ENCODE results near the gene USH1C. TPM values are rescaled to one million over a fixed set of nuclear protein-coding genes. Genes with fewer than 3 reads are reported as not detected.

Gene USH1C
- total RNA-seq, 1 donor from 2014 or later = 0.72 TPM

DNA sequence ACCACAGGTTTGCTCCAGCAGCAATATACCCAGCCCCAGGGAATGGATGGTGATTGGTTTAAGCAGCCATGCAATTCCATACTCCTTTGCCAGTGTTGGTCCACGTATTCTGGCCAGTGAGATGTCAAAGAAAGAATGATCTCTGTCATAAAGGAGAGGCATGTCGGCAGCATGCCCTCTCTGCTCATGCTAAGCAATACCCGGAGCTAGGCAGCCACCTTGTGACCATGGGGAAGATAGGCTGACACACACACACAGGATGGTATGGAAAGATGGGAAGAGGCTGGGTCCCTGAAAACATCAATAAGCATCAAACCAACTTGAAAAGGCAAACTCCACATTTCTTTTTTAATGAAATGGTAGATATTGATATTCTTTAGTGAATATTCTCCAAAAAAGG lies 72.7 kb downstream of the USH1C start:
- TF ChIP-seq, protein P1, sequence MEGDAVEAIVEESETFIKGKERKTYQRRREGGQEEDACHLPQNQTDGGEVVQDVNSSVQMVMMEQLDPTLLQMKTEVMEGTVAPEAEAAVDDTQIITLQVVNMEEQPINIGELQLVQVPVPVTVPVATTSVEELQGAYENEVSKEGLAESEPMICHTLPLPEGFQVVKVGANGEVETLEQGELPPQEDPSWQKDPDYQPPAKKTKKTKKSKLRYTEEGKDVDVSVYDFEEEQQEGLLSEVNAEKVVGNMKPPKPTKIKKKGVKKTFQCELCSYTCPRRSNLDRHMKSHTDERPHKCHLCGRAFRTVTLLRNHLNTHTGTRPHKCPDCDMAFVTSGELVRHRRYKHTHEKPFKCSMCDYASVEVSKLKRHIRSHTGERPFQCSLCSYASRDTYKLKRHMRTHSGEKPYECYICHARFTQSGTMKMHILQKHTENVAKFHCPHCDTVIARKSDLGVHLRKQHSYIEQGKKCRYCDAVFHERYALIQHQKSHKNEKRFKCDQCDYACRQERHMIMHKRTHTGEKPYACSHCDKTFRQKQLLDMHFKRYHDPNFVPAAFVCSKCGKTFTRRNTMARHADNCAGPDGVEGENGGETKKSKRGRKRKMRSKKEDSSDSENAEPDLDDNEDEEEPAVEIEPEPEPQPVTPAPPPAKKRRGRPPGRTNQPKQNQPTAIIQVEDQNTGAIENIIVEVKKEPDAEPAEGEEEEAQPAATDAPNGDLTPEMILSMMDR (IDR thresholded peaks at IDR 0.05) = no peak
- H3K9me3 Mint-ChIP-seq (ENCODE audit: low read depth) = no peaks in the 10 kb centered on the region
- H3K27ac Mint-ChIP-seq (ENCODE audit: unreplicated experiment) = no peak overlapping the region
- H3K36me3 Mint-ChIP-seq (ENCODE audit: low read depth) = no peaks in the 10 kb centered on the region
- peaks cover 9% of the 10 kb centered on the region for H3K4me1 Mint-ChIP-seq (ENCODE audit: low read depth)
- H3K27me3 Mint-ChIP-seq (ENCODE audit: low read depth) = peaks cover 71% of the 10 kb centered on the region
- no peak overlapping the region for H3K4me3 Mint-ChIP-seq (ENCODE audit: unreplicated experiment)
- no peak for DNase-seq (ENCODE audit: low spot score)

- DNase-seq (ENCODE audit: low spot score) = no peak
- Mint-ChIP-seq H3K36me3 (ENCODE audit: low read depth) (no peaks in the 10 kb centered on the region), H3K4me1 (ENCODE audit: low read depth) (no peaks in the 10 kb centered on the region), H3K27ac (ENCODE audit: unreplicated experiment) (no peak overlapping the region), H3K27me3 (ENCODE audit: low read depth) (peaks cover 65% of the 10 kb centered on the region), H3K4me3 (ENCODE audit: unreplicated experiment) (no peak overlapping the region), H3K9me3 (ENCODE audit: low read depth) (no peaks in the 10 kb centered on the region)
- TF ChIP-seq, protein P1 (IDR thresholded peaks at IDR 0.05) = no peak
Observed at GRCh38 chr11:17469998-17470397, 74.2 kb downstream of the USH1C start.

DNA sequence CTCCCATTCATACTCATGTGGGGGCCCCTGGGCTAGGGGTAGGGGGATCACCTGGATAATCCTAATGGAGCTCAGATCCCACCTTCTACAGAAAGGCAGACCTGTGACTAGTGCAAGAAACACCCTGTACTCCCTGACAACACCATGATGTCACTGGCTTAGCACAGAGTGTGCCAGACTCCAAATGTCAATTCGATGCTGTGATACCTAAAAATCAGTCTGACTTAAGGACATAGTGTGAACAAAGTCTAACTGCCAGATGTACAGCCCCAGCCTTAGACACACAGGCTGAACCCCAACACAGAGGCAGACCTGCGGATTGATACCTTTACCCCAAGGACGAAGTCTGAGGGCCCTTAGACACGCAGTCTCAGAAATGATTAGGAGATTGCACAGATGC lies 76.1 kb downstream of the USH1C start:
- H3K27ac Mint-ChIP-seq (ENCODE audit: unreplicated experiment) = no peak overlapping the region
- peaks cover 59% of the 10 kb centered on the region for H3K27me3 Mint-ChIP-seq (ENCODE audit: low read depth)
- H3K36me3 Mint-ChIP-seq (ENCODE audit: low read depth) = no peaks in the 10 kb centered on the region
- no peaks in the 10 kb centered on the region for H3K4me1 Mint-ChIP-seq (ENCODE audit: low read depth)
- TF ChIP-seq, protein P1 (IDR thresholded peaks at IDR 0.05) = no peak
- H3K4me3 Mint-ChIP-seq (ENCODE audit: unreplicated experiment) = no peak overlapping the region
- DNase-seq (ENCODE audit: low spot score) = no peak
- H3K9me3 Mint-ChIP-seq (ENCODE audit: low read depth) = no peaks in the 10 kb centered on the region

DNA sequence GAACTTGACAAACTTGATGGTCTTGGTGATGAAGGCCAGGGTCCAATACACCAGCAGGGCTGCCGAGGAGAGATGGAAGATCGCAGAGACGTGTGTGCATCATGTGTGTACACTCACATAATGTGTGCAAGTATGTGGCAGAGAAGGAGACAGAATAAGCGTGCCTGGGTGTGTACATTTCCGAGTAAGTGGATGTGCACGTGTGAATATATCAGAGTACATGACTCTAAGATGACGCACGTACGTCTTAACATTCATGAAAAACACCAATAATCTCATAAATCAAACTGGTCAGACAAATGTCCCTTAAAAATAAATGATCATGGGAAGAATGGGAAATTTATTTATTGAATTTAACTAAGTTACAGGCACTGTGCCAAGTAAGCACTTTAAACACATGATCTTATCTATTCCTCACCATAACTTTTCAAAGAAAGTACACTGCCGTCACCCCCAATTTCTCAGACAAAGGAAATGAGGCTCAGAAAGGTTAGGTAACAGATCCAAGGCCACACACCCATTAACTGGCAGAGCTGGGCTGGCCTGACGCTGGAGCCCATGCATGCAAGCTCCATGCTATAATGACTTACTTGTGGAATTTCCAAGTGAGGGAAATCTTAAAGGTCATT lies 80.6 kb downstream of the USH1C start:
- DNase-seq (ENCODE audit: low spot score) = no peak
- H3K27me3 Mint-ChIP-seq (ENCODE audit: low read depth) = peaks cover 45% of the 10 kb centered on the region
- H3K27ac Mint-ChIP-seq (ENCODE audit: unreplicated experiment) = no peak overlapping the region
- no peaks in the 10 kb centered on the region for H3K4me1 Mint-ChIP-seq (ENCODE audit: low read depth)
- no peak overlapping the region for H3K4me3 Mint-ChIP-seq (ENCODE audit: unreplicated experiment)
- H3K9me3 Mint-ChIP-seq (ENCODE audit: low read depth) = no peaks in the 10 kb centered on the region
- H3K36me3 Mint-ChIP-seq (ENCODE audit: low read depth) = no peaks in the 10 kb centered on the region
- TF ChIP-seq, protein P1 (IDR thresholded peaks at IDR 0.05) = no peak

DNA sequence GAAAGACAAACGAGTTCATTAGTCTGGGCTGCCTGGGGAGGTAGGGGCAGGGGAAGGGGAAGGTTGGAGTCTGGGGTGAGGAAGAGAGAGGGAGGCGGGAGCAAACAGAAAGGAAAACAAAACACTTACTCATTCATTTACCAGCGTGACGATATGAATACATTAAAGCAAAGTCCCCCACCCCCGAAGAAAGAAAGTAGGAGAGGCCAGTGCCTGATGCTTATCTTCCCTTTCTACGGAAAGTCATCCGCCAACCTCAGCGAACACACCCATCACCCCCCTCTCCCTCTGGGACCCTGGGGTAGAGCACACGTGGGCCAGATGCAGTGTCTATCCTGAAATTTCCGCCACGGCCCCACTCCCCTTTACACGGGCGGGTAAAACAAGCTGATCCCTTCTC lies 81.3 kb downstream of the USH1C start:
- no peak overlapping the region for H3K4me3 Mint-ChIP-seq (ENCODE audit: unreplicated experiment)
- TF ChIP-seq, protein P1 (IDR thresholded peaks at IDR 0.05) = no peak
- H3K27ac Mint-ChIP-seq (ENCODE audit: unreplicated experiment) = no peak overlapping the region
- no peaks in the 10 kb centered on the region for H3K4me1 Mint-ChIP-seq (ENCODE audit: low read depth)
- no peaks in the 10 kb centered on the region for H3K36me3 Mint-ChIP-seq (ENCODE audit: low read depth)
- no peaks in the 10 kb centered on the region for H3K9me3 Mint-ChIP-seq (ENCODE audit: low read depth)
- peaks cover 40% of the 10 kb centered on the region for H3K27me3 Mint-ChIP-seq (ENCODE audit: low read depth)
- no peak for DNase-seq (ENCODE audit: low spot score)
